PC-3 (cell line): ENCODE results near the gene ARHGAP40.

Experiments
- EZH2 ChIP-seq: fragments of 300-600 bp; sonication (generic); IDR thresholded peaks from one replicate; pipeline ENCODE4 v1.6.1; 2017; ENCODE audit warnings: antibody characterized with exemption, mild to moderate bottlenecking, low read length; ENCODE audit not compliant: unreplicated experiment
- TF ChIP-seq, protein P1 (sequence below): fragments of 300-600 bp; sonication (generic); conservative IDR thresholded peaks from 2 replicates; pipeline ENCODE4 v1.5.1; 2017; ENCODE audit warnings: antibody characterized with exemption, low read depth, mild to moderate bottlenecking, low read length

DNA sequence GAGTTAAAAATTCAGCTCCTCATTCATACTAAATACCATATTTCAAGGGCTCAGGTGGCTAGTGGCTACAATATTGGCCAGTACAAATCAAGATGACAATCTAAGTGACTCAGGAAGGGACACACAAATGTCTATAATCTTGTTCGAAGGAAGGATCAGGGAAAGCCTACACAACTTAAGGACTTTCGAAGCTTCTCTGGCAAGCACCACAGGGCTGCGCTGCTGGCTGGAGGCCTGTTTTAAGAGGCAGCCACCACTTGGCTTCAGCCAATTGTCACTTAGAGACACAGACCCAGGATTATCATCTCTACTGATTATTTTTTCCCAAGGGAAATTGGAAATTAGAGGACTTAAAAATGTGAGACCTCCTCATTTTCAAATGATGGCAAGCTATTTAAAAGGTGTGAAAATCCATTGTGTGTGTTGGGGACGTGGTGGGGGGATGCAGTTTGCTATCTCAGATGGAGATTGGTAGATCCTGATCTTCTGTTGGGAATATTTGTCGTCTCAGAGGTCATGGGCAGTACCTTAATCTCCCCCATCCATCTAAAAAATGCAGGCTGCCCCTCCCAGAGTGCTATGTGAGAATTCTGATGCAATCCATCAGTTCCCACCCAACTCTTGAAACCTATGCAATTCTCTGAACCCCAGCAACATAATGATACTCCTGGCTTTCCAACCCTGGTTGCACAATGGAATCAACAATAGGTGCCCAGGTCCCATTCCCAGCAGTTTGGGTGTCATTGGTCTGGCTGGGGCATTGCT is 11.3 kb downstream of the ARHGAP40 start:
- TF ChIP-seq, protein P1, sequence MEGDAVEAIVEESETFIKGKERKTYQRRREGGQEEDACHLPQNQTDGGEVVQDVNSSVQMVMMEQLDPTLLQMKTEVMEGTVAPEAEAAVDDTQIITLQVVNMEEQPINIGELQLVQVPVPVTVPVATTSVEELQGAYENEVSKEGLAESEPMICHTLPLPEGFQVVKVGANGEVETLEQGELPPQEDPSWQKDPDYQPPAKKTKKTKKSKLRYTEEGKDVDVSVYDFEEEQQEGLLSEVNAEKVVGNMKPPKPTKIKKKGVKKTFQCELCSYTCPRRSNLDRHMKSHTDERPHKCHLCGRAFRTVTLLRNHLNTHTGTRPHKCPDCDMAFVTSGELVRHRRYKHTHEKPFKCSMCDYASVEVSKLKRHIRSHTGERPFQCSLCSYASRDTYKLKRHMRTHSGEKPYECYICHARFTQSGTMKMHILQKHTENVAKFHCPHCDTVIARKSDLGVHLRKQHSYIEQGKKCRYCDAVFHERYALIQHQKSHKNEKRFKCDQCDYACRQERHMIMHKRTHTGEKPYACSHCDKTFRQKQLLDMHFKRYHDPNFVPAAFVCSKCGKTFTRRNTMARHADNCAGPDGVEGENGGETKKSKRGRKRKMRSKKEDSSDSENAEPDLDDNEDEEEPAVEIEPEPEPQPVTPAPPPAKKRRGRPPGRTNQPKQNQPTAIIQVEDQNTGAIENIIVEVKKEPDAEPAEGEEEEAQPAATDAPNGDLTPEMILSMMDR = no peak
- no peak for TF ChIP-seq EZH2
